ENCODE data around the gene STXBP2.

DNA sequence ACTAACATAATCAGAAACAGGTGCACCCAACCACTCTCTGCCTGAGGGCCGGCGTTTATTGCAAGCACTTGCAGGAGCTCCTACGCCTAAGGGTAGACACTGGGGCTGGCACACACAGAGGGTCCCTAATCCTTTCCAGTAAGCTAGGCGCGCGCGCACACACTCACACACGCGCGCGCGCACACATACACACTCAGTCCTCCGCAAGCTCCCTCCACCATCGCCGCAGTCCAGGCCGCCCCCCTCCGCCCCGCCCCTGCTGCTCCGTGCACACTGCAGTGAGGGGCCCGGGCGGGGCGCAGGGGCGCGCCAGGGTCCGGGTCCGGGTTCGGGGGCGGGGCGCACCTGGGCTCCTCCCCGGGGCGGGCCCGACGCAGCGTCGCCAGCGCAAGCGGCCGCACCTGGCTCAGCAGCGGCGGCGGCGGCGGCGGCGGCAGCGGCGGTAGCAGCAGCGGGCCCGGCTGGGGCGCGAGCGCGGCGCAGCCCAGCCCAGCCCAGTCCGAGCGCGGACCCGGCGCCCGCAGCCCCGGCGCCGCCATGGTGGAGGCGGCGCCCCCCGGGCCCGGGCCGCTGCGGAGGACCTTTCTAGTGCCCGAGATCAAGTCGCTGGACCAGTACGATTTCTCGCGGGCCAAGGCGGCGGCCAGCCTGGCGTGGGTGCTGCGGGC, 41.3 kb upstream of the STXBP2 start, which contains the start of gene CAMSAP3:
- TF ChIP-seq CTCF (IDR thresholded peaks at IDR 0.05) (no peak), POLR2A (IDR thresholded peaks at IDR 0.05) (no peak)

Data from esophagus squamous epithelium (tissue), 4 donors.